ENCODE measurements around the gene SPAG17.

The SPAG17 gene

GRCh38 chr1:118202076-118202608 is 17.1 kb upstream of the SPAG17 start:
- POLR2A ChIA-PET (ENCODE audit: low non-redundant PET), result no interaction called here
- DNase-seq (ENCODE audit: low spot score), result no peak
- H3K27ac ChIP-seq, result no peak overlapping the region
- CTCF ChIA-PET, result interaction anchor here (0.6 kb wide), 1 partner anchor 20 kb away, joined by 5 read pairs; no protein-coding TSS in a partner anchor
- TF ChIP-seq CTCF (conservative IDR thresholded peaks at IDR 0.05; ENCODE audit: low read depth), result no peak

- ChIA-PET CTCF (interaction anchor here (0.6 kb wide), 1 partner anchor 628 kb away, joined by 4 read pairs; no protein-coding TSS in a partner anchor), POLR2A (ENCODE audit: low non-redundant PET) (no interaction called here)
- no peak for DNase-seq (ENCODE audit: low spot score)
- TF ChIP-seq CTCF (conservative IDR thresholded peaks at IDR 0.05; ENCODE audit: low read depth), result no peak
- no peak overlapping the region for H3K27ac ChIP-seq
Observed at GRCh38 chr1:118201524-118201923, 16.5 kb upstream of the SPAG17 start.

DNA sequence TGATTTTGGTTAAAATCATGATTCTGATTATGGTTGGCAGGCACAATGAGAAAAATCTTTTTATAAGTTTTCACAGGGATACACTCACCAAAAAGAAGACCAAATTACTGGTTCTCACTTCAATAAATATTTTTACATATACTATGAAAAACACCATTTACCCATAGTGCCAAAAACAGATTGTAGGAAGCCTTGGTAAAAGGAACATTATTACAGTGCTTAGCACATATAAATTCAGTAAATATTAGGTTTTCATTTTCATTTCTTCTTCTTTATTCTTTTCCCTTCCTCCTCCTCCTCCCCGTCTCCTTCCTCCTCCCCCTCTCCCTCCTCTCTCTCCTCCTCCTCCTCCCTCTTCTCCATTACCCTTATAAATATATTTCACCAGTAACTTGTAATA is 15.8 kb upstream of the SPAG17 start:
- DNase-seq (ENCODE audit: low spot score), result no peak
- POLR2A ChIA-PET (ENCODE audit: low non-redundant PET), result no interaction called here
- CTCF ChIA-PET, result interaction anchor here (0.6 kb wide), 1 partner anchor 629 kb away, joined by 4 read pairs; no protein-coding TSS in a partner anchor
- no peak for TF ChIP-seq CTCF (conservative IDR thresholded peaks at IDR 0.05; ENCODE audit: low read depth)
- H3K27ac ChIP-seq, result no peak overlapping the region

GRCh38 chr1:118190561-118190960 is 5.5 kb upstream of the SPAG17 start:
- CTCF ChIA-PET, result no interaction called here
- TF ChIP-seq CTCF (conservative IDR thresholded peaks at IDR 0.05; ENCODE audit: low read depth), result no peak
- no peak overlapping the region for H3K27ac ChIP-seq
- no peak for DNase-seq (ENCODE audit: low spot score)
- POLR2A ChIA-PET (ENCODE audit: low non-redundant PET), result no interaction called here

GRCh38 chr1:118189564-118189963 is 4.5 kb upstream of the SPAG17 start:
- POLR2A ChIA-PET (ENCODE audit: low non-redundant PET), result no interaction called here
- H3K27ac ChIP-seq, result no peak overlapping the region
- TF ChIP-seq CTCF (conservative IDR thresholded peaks at IDR 0.05; ENCODE audit: low read depth), result no peak
- CTCF ChIA-PET, result no interaction called here
- DNase-seq (ENCODE audit: low spot score), result no peak

- POLR2A ChIA-PET (ENCODE audit: low non-redundant PET), result no interaction called here
- no peak for TF ChIP-seq CTCF (conservative IDR thresholded peaks at IDR 0.05; ENCODE audit: low read depth)
- DNase-seq (ENCODE audit: low spot score), result no peak
- CTCF ChIA-PET, result no interaction called here
- H3K27ac ChIP-seq, result no peak overlapping the region
Observed at GRCh38 chr1:118188411-118188810, 3.4 kb upstream of the SPAG17 start.
